ENCODE measurements around the gene PPP2R3B. TPM values are rescaled to one million over a fixed set of nuclear protein-coding genes. Genes with fewer than 3 reads are reported as not detected.

PPP2R3B gene
- total RNA-seq, 1 donor from 2014 or later = 30.5 TPM

- Mint-ChIP-seq H3K9me3 (ENCODE audit: low read depth) (no peaks in the 10 kb centered on the region), H3K4me1 (ENCODE audit: low read depth) (peaks cover 12% of the 10 kb centered on the region), H3K27me3 (ENCODE audit: low read depth) (no peaks in the 10 kb centered on the region), H3K27ac (ENCODE audit: unreplicated experiment) (peak overlapping the region; percentile 77), H3K36me3 (ENCODE audit: low read depth) (peaks cover 2% of the 10 kb centered on the region), H3K4me3 (ENCODE audit: unreplicated experiment) (peak overlapping the region; percentile 65)
- DNase-seq (ENCODE audit: low spot score) = peak; percentile 81
- TF ChIP-seq CTCF (IDR thresholded peaks at IDR 0.05) = peak; percentile 72
Observed at GRCh38 chrX:413322-414201, 26.9 kb upstream of the PPP2R3B start.

- Mint-ChIP-seq H3K27me3 (ENCODE audit: low read depth) (no peaks in the 10 kb centered on the region), H3K4me3 (ENCODE audit: unreplicated experiment) (no peak overlapping the region), H3K4me1 (ENCODE audit: low read depth) (peaks cover 12% of the 10 kb centered on the region), H3K36me3 (ENCODE audit: low read depth) (peaks cover 2% of the 10 kb centered on the region), H3K9me3 (ENCODE audit: low read depth) (no peaks in the 10 kb centered on the region), H3K27ac (ENCODE audit: unreplicated experiment) (no peak overlapping the region)
- DNase-seq (ENCODE audit: low spot score) = no peak
- no peak for TF ChIP-seq CTCF (IDR thresholded peaks at IDR 0.05)
Observed at GRCh38 chrX:410296-410695, 23.6 kb upstream of the PPP2R3B start.

- no peak overlapping the region for H3K27ac Mint-ChIP-seq (ENCODE audit: unreplicated experiment)
- H3K4me1 Mint-ChIP-seq (ENCODE audit: low read depth) = no peaks in the 10 kb centered on the region
- no peak overlapping the region for H3K4me3 Mint-ChIP-seq (ENCODE audit: unreplicated experiment)
- no peaks in the 10 kb centered on the region for H3K9me3 Mint-ChIP-seq (ENCODE audit: low read depth)
- no peak for DNase-seq (ENCODE audit: low spot score)
- TF ChIP-seq CTCF (IDR thresholded peaks at IDR 0.05) = no peak
- H3K27me3 Mint-ChIP-seq (ENCODE audit: low read depth) = no peaks in the 10 kb centered on the region
- peaks cover 2% of the 10 kb centered on the region for H3K36me3 Mint-ChIP-seq (ENCODE audit: low read depth)
Observed at GRCh38 chrX:405149-405548, 18.4 kb upstream of the PPP2R3B start.

- no peaks in the 10 kb centered on the region for H3K27me3 Mint-ChIP-seq (ENCODE audit: low read depth)
- H3K4me3 Mint-ChIP-seq (ENCODE audit: unreplicated experiment) = no peak overlapping the region
- H3K9me3 Mint-ChIP-seq (ENCODE audit: low read depth) = no peaks in the 10 kb centered on the region
- H3K27ac Mint-ChIP-seq (ENCODE audit: unreplicated experiment) = no peak overlapping the region
- no peaks in the 10 kb centered on the region for H3K4me1 Mint-ChIP-seq (ENCODE audit: low read depth)
- H3K36me3 Mint-ChIP-seq (ENCODE audit: low read depth) = peaks cover 2% of the 10 kb centered on the region
- TF ChIP-seq CTCF (IDR thresholded peaks at IDR 0.05) = no peak
- no peak for DNase-seq (ENCODE audit: low spot score)
Observed at GRCh38 chrX:404656-405055, 17.9 kb upstream of the PPP2R3B start.

- no peak for TF ChIP-seq CTCF (IDR thresholded peaks at IDR 0.05)
- DNase-seq (ENCODE audit: low spot score) = no peak
- no peak overlapping the region for H3K4me3 Mint-ChIP-seq (ENCODE audit: unreplicated experiment)
- peaks cover 6% of the 10 kb centered on the region for H3K4me1 Mint-ChIP-seq (ENCODE audit: low read depth)
- no peak overlapping the region for H3K27ac Mint-ChIP-seq (ENCODE audit: unreplicated experiment)
- no peaks in the 10 kb centered on the region for H3K9me3 Mint-ChIP-seq (ENCODE audit: low read depth)
- H3K27me3 Mint-ChIP-seq (ENCODE audit: low read depth) = no peaks in the 10 kb centered on the region
- H3K36me3 Mint-ChIP-seq (ENCODE audit: low read depth) = no peaks in the 10 kb centered on the region
Observed at GRCh38 chrX:402857-403256, 16.1 kb upstream of the PPP2R3B start.
